ENCODE measurements around the gene SCGB2B2. TPM values are rescaled to one million over a fixed set of nuclear protein-coding genes. Genes with fewer than 3 reads are reported as not detected.
"Not testable (repeated sequence)": the region's sequence is repeated elsewhere in the genome, so short reads cannot be mapped to it uniquely, and the experiment has no call there.

Gene SCGB2B2
- total RNA-seq, 1 donor from 2014 or later = not detected

- no peak for DNase-seq
- Histone ChIP-seq H3K27me3 (ENCODE audit: low read depth) (no peaks in the 10 kb centered on the region), H3K27ac (replicated peaks) (no peak overlapping the region), H3K4me3 (no peak overlapping the region), H3K4me1 (peaks cover 38% of the 10 kb centered on the region), H3K36me3 (no peaks in the 10 kb centered on the region), H3K9me3 (replicated peaks) (no peaks in the 10 kb centered on the region)
- no peak for TF ChIP-seq CTCF (IDR thresholded peaks at IDR 0.05; ENCODE audit: borderline replicate concordance)
- intact Hi-C loops (cut with micrococcal nuclease) = no loop called here
These were observed 10.6 kb downstream of the SCGB2B2 start for GRCh38 chr19:34666200-34666957.

GRCh38 chr19:34665275-34665674, 11.7 kb downstream of the SCGB2B2 start:
- peaks cover 42% of the 10 kb centered on the region for H3K4me1 ChIP-seq
- intact Hi-C loops (cut with micrococcal nuclease); DNase-seq: not testable (repeated sequence)

GRCh38 chr19:34664870-34665269, 12.1 kb downstream of the SCGB2B2 start:
- no peak for DNase-seq
- H3K4me1 ChIP-seq = peaks cover 42% of the 10 kb centered on the region
- H3K9me3 ChIP-seq (replicated peaks) = no peaks in the 10 kb centered on the region
- no peaks in the 10 kb centered on the region for H3K27me3 ChIP-seq (ENCODE audit: low read depth)
- TF ChIP-seq CTCF (IDR thresholded peaks at IDR 0.05; ENCODE audit: borderline replicate concordance) = no peak
- H3K27ac ChIP-seq (replicated peaks) = no peak overlapping the region
- H3K36me3 ChIP-seq = no peaks in the 10 kb centered on the region
- intact Hi-C loops (cut with micrococcal nuclease) = no loop called here
- no peak overlapping the region for H3K4me3 ChIP-seq

More at GRCh38 chr19:34665275-34665674, 11.7 kb downstream of the SCGB2B2 start:
- H3K4me3 ChIP-seq; H3K27me3 ChIP-seq (ENCODE audit: low read depth); H3K9me3 ChIP-seq (replicated peaks); H3K27ac ChIP-seq (replicated peaks); H3K36me3 ChIP-seq: not testable (repeated sequence)

GRCh38 chr19:34664168-34664567, 12.8 kb downstream of the SCGB2B2 start:
- no peak overlapping the region for H3K4me3 ChIP-seq
- no peaks in the 10 kb centered on the region for H3K27me3 ChIP-seq (ENCODE audit: low read depth)
- DNase-seq = peak; percentile 39
- no peaks in the 10 kb centered on the region for H3K36me3 ChIP-seq
- peak overlapping the region; percentile 33 for H3K27ac ChIP-seq (replicated peaks)
- H3K4me1 ChIP-seq = peaks cover 42% of the 10 kb centered on the region
- no peak for TF ChIP-seq CTCF (IDR thresholded peaks at IDR 0.05; ENCODE audit: borderline replicate concordance)
- H3K9me3 ChIP-seq (replicated peaks) = no peaks in the 10 kb centered on the region
- intact Hi-C loops (cut with micrococcal nuclease) = no loop called here

GRCh38 chr19:34662919-34663318, 14.0 kb downstream of the SCGB2B2 start:
- TF ChIP-seq CTCF (IDR thresholded peaks at IDR 0.05; ENCODE audit: borderline replicate concordance) = peak; percentile 54
- intact Hi-C loops (cut with micrococcal nuclease) = no loop called here
- no peak overlapping the region for H3K27ac ChIP-seq (replicated peaks)
- H3K36me3 ChIP-seq = no peaks in the 10 kb centered on the region
- peaks cover 40% of the 10 kb centered on the region for H3K4me1 ChIP-seq
- no peak for DNase-seq
- no peak overlapping the region for H3K4me3 ChIP-seq
- H3K27me3 ChIP-seq (ENCODE audit: low read depth) = no peaks in the 10 kb centered on the region
- no peaks in the 10 kb centered on the region for H3K9me3 ChIP-seq (replicated peaks)

- H3K4me1 ChIP-seq = peaks cover 31% of the 10 kb centered on the region
- H3K4me3 ChIP-seq = no peak overlapping the region
- H3K36me3 ChIP-seq = no peaks in the 10 kb centered on the region
- no peaks in the 10 kb centered on the region for H3K27me3 ChIP-seq (ENCODE audit: low read depth)
- intact Hi-C loops (cut with micrococcal nuclease) = no loop called here
- peak overlapping the region; percentile 68 for H3K27ac ChIP-seq (replicated peaks)
- no peak for DNase-seq
- H3K9me3 ChIP-seq (replicated peaks) = no peaks in the 10 kb centered on the region
- no peak for TF ChIP-seq CTCF (IDR thresholded peaks at IDR 0.05; ENCODE audit: borderline replicate concordance)
These were observed 15.6 kb downstream of the SCGB2B2 start for GRCh38 chr19:34661357-34661756.
